Occipital lobe (tissue), 2 donors: ENCODE data around the gene SORBS2. TPM values are rescaled to one million over a fixed set of nuclear protein-coding genes. Genes with fewer than 3 reads are reported as not detected.
"Not testable (repeated sequence)": the region's sequence is repeated elsewhere in the genome, so short reads cannot be mapped to it uniquely, and the experiment has no call there.

Experiments used
- DNase-seq: peaks from one replicate; lab custom pipeline; 2025; lab: John Stamatoyannopoulos, UW
- total RNA-seq: library from RNA; depleted of rRNA; stranded (reverse); fragments of >200 nt; gene quantifications from one replicate; pipeline ENCODE4 v1.2.3, GENCODE V29; 2014

SORBS2 gene
- total RNA-seq, 1 donor from 2014 or later, result 66.8 TPM

GRCh38 chr4:185716577-185717376, 95.2 kb downstream of the SORBS2 start:
- DNase-seq, result peak; percentile 65

- no peak for DNase-seq
Observed at GRCh38 chr4:185716141-185716551, 95.8 kb downstream of the SORBS2 start.

GRCh38 chr4:185714524-185714923, 97.5 kb downstream of the SORBS2 start:
- DNase-seq, result not testable (repeated sequence)

GRCh38 chr4:185713731-185714130, 98.3 kb downstream of the SORBS2 start:
- DNase-seq, result no peak

GRCh38 chr4:185713272-185713671, 98.7 kb downstream of the SORBS2 start:
- DNase-seq, result no peak

GRCh38 chr4:185712350-185713024, 99.5 kb downstream of the SORBS2 start:
- no peak for DNase-seq

GRCh38 chr4:185711726-185712125, 100.3 kb downstream of the SORBS2 start:
- no peak for DNase-seq

GRCh38 chr4:185710487-185710995, 101.5 kb downstream of the SORBS2 start:
- no peak for DNase-seq

GRCh38 chr4:185709802-185710486, 102.0 kb downstream of the SORBS2 start:
- DNase-seq, result no peak

- DNase-seq, result no peak
Observed at GRCh38 chr4:185708348-185708747, 103.6 kb downstream of the SORBS2 start.

GRCh38 chr4:185707622-185708021, 104.4 kb downstream of the SORBS2 start:
- DNase-seq, result not testable (repeated sequence)

GRCh38 chr4:185702147-185702663, 109.8 kb downstream of the SORBS2 start:
- DNase-seq, result no peak

GRCh38 chr4:185700630-185701029, 111.4 kb downstream of the SORBS2 start:
- DNase-seq, result no peak

GRCh38 chr4:185700048-185700447, 111.9 kb downstream of the SORBS2 start:
- no peak for DNase-seq

- DNase-seq, result no peak
Observed at GRCh38 chr4:185697488-185697887, 114.5 kb downstream of the SORBS2 start.

- peak; percentile 28 for DNase-seq
Observed at GRCh38 chr4:185695743-185696142, 116.3 kb downstream of the SORBS2 start.

- no peak for DNase-seq
Observed at GRCh38 chr4:185693548-185694215, 118.3 kb downstream of the SORBS2 start.

- DNase-seq, result no peak
Observed at GRCh38 chr4:185689407-185689806, 122.6 kb downstream of the SORBS2 start.

GRCh38 chr4:185685804-185686203, 126.2 kb downstream of the SORBS2 start:
- no peak for DNase-seq

GRCh38 chr4:185683896-185684295, 128.1 kb downstream of the SORBS2 start:
- no peak for DNase-seq

GRCh38 chr4:185683222-185683621, 128.8 kb downstream of the SORBS2 start:
- no peak for DNase-seq
